ENCODE measurements around the gene ADGRB3.

DNA sequence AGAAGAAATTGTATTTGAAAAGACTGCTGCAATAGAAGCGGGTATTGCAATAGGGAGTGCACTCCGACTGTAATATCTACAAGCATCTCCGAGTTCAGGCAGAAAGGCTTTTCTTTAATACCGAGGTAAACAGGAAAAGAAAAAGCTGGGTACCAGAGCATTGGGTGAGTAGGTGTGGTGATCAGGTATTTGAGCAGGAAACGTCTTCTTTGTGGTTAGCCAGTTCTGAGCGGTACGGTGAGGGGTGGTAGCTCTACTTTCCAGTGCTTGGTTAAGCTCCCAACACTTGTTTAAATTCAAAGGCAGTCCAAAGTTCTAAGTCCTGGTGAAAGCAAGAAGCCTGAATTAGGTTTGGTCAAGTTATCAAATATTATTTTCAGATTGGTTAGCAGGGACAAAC lies 757.7 kb downstream of the ADGRB3 start:
- TF ChIP-seq, protein P1, sequence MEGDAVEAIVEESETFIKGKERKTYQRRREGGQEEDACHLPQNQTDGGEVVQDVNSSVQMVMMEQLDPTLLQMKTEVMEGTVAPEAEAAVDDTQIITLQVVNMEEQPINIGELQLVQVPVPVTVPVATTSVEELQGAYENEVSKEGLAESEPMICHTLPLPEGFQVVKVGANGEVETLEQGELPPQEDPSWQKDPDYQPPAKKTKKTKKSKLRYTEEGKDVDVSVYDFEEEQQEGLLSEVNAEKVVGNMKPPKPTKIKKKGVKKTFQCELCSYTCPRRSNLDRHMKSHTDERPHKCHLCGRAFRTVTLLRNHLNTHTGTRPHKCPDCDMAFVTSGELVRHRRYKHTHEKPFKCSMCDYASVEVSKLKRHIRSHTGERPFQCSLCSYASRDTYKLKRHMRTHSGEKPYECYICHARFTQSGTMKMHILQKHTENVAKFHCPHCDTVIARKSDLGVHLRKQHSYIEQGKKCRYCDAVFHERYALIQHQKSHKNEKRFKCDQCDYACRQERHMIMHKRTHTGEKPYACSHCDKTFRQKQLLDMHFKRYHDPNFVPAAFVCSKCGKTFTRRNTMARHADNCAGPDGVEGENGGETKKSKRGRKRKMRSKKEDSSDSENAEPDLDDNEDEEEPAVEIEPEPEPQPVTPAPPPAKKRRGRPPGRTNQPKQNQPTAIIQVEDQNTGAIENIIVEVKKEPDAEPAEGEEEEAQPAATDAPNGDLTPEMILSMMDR (IDR thresholded peaks at IDR 0.05), result no peak
- no peak for TF ChIP-seq POLR2A (IDR thresholded peaks at IDR 0.05)

Measured in lower leg skin (tissue), 3 donors.